Measurements from ENCODE around the gene RB1. TPM values are rescaled to one million over a fixed set of nuclear protein-coding genes. Genes with fewer than 3 reads are reported as not detected.

The RB1 gene
- total and polyA plus RNA-seq, 3 donors from 2014 or later, result 21.9 to 43.0 (median 38.8) TPM

- Histone ChIP-seq H3K27ac (no peak overlapping the region), H3K9me3 (no peaks in the 10 kb centered on the region), H3K4me3 (no peak overlapping the region), H3K4me1 (no peaks in the 10 kb centered on the region), H3K27me3 (no peaks in the 10 kb centered on the region), H3K36me3 (ENCODE audit: low read depth, missing control alignments) (no peaks in the 10 kb centered on the region)
- no peak for DNase-seq
- TF ChIP-seq POLR2A (IDR thresholded peaks at IDR 0.05) (no peak), CTCF (IDR thresholded peaks at IDR 0.05) (no peak)
- WGBS, 2 donors, result 69 to 76% methylated on average over 6 to 7 of the region's 7 CpGs
- intact Hi-C loops (cut with DNase I; ENCODE audit: low total_unique reads), result no loop called here
These were observed 193.0 kb downstream of the RB1 start for GRCh38 chr13:48496271-48497161.

GRCh38 chr13:48497669-48498068 lies 194.1 kb downstream of the RB1 start:
- H3K36me3 ChIP-seq (ENCODE audit: low read depth, missing control alignments), result no peaks in the 10 kb centered on the region
- 66 to 84% methylated on average over 2 of the region's 2 CpGs for WGBS, 2 donors
- H3K27ac ChIP-seq, result no peak overlapping the region
- intact Hi-C loops (cut with DNase I; ENCODE audit: low total_unique reads), result no loop called here
- no peak overlapping the region for H3K4me3 ChIP-seq
- TF ChIP-seq POLR2A (IDR thresholded peaks at IDR 0.05) (no peak), CTCF (IDR thresholded peaks at IDR 0.05) (no peak)
- H3K27me3 ChIP-seq, result no peaks in the 10 kb centered on the region
- DNase-seq, result no peak
- no peaks in the 10 kb centered on the region for H3K9me3 ChIP-seq
- H3K4me1 ChIP-seq, result no peaks in the 10 kb centered on the region

GRCh38 chr13:48500652-48501197 lies 197.2 kb downstream of the RB1 start:
- intact Hi-C loops (cut with DNase I; ENCODE audit: low total_unique reads), result no loop called here
- Histone ChIP-seq H3K4me3 (no peak overlapping the region), H3K27ac (no peak overlapping the region), H3K9me3 (no peaks in the 10 kb centered on the region), H3K4me1 (no peaks in the 10 kb centered on the region), H3K36me3 (ENCODE audit: low read depth, missing control alignments) (no peaks in the 10 kb centered on the region), H3K27me3 (no peaks in the 10 kb centered on the region)
- WGBS, 2 donors, result 93% methylated on average over 4 of the region's 4 CpGs
- no peak for DNase-seq
- no peak for TF ChIP-seq CTCF (IDR thresholded peaks at IDR 0.05)
- TF ChIP-seq POLR2A (IDR thresholded peaks at IDR 0.05), result no peak

- intact Hi-C loops (cut with DNase I; ENCODE audit: low total_unique reads), result no loop called here
- WGBS, 2 donors, result 82 to 91% methylated on average over 2 of the region's 2 CpGs
These were observed 198.2 kb downstream of the RB1 start for GRCh38 chr13:48501705-48502104.

More at GRCh38 chr13:48501705-48502104, 198.2 kb downstream of the RB1 start:
- TF ChIP-seq POLR2A (IDR thresholded peaks at IDR 0.05) (no peak), CTCF (IDR thresholded peaks at IDR 0.05) (no peak)
- no peaks in the 10 kb centered on the region for H3K36me3 ChIP-seq (ENCODE audit: low read depth, missing control alignments)
- H3K27ac ChIP-seq, result no peak overlapping the region
- no peaks in the 10 kb centered on the region for H3K4me1 ChIP-seq
- DNase-seq, result no peak
- H3K27me3 ChIP-seq, result no peaks in the 10 kb centered on the region
- no peak overlapping the region for H3K4me3 ChIP-seq
- no peaks in the 10 kb centered on the region for H3K9me3 ChIP-seq
